Karpas-422 (cell line): ENCODE measurements around the gene KIF18B. TPM values are rescaled to one million over a fixed set of nuclear protein-coding genes. Genes with fewer than 3 reads are reported as not detected.

Experiments used
- DNase-seq: peaks from one replicate; pipeline ENCODE4 v3.0.0-alpha.2; 2015
- H2AFZ ChIP-seq: fragments of 200-600 bp; sonication (generic); 2 replicates; pipeline ENCODE4 v1.6.1; 2014; ENCODE audit warnings: antibody characterized with exemption, low read length, mixed read lengths
- H3K27ac ChIP-seq: fragments of 200-600 bp; sonication (generic); 2 replicates; pipeline ENCODE4 v1.5.1; 2014; ENCODE audit warnings: mild to moderate bottlenecking, low read length, moderate library complexity
- H3K27me3 ChIP-seq: fragments of 200-600 bp; sonication (generic); 2 replicates; pipeline ENCODE4 v1.6.1; 2014; ENCODE audit warnings: low read length, mixed read lengths
- H3K36me3 ChIP-seq: fragments of 200-600 bp; sonication (generic); 2 replicates; pipeline ENCODE4 v1.6.1; 2014; ENCODE audit warnings: low read length, mixed read lengths; ENCODE audit not compliant: insufficient read depth
- H3K4me1 ChIP-seq: fragments of 200-600 bp; sonication (generic); 2 replicates; pipeline ENCODE4 v1.6.1; 2014; ENCODE audit warnings: mild to moderate bottlenecking, low read length, mixed read lengths
- H3K4me2 ChIP-seq: fragments of 200-600 bp; sonication (generic); 2 replicates; pipeline ENCODE4 v1.6.1; 2014; ENCODE audit warnings: low read length, low read depth, mild to moderate bottlenecking; ENCODE audit not compliant: poor library complexity, severe bottlenecking
- H3K4me3 ChIP-seq: fragments of 200-600 bp; sonication (generic); 2 replicates; pipeline ENCODE4 v1.5.1; 2014; ENCODE audit warnings: mild to moderate bottlenecking, antibody characterized with exemption, low read length, mixed read lengths
- H3K79me2 ChIP-seq: fragments of 200-600 bp; sonication (generic); 2 replicates; pipeline ENCODE4 v1.6.1; 2014; ENCODE audit warnings: mild to moderate bottlenecking, low read length, mixed read lengths
- H3K9ac ChIP-seq: fragments of 200-600 bp; sonication (generic); 2 replicates; pipeline ENCODE4 v1.6.0; 2014; ENCODE audit warnings: low read length
- H3K9me2 ChIP-seq: fragments of 200-600 bp; sonication (generic), shearing (Covaris generic); replicated peaks from 2 replicates; pipeline ENCODE4 v1.6.0; 2014; ENCODE audit warnings: mild to moderate bottlenecking, low read length, moderate library complexity; ENCODE audit not compliant: insufficient read depth
- H3K9me3 ChIP-seq: fragments of 300-700, 200-600 bp; sonication (generic); 2 replicates; pipeline ENCODE4 v1.6.1; 2014; ENCODE audit warnings: low read length, mixed read lengths
- H4K20me1 ChIP-seq: fragments of 200-600 bp; sonication (generic); 2 replicates; pipeline ENCODE4 v1.6.1; 2014; ENCODE audit warnings: mild to moderate bottlenecking, antibody characterized with exemption, low read length, low read depth; ENCODE audit not compliant: insufficient read depth
- total RNA-seq: library from RNA; depleted of rRNA; stranded (reverse); fragments of >200 nt; shearing (Covaris generic); gene quantifications from 2 replicates; pipeline ENCODE4 v1.2.3, GENCODE V29; 2014; ENCODE audit warnings: low replicate concordance

KIF18B gene
- total RNA-seq, 1 experiment from 2014 or later = 8.5 TPM

- H3K9ac ChIP-seq = no peak overlapping the region
- H3K9me2 ChIP-seq = no peaks in the 10 kb centered on the region
- H3K4me3 ChIP-seq = no peak overlapping the region
- peaks cover 72% of the 10 kb centered on the region for H3K79me2 ChIP-seq
- no peaks in the 10 kb centered on the region for H3K9me3 ChIP-seq
- peaks cover 34% of the 10 kb centered on the region for H3K36me3 ChIP-seq
- no peaks in the 10 kb centered on the region for H3K4me1 ChIP-seq
- no peaks in the 10 kb centered on the region for H3K27me3 ChIP-seq
- no peak for DNase-seq
- no peak overlapping the region for H3K27ac ChIP-seq
- H4K20me1 ChIP-seq = peaks cover 31% of the 10 kb centered on the region; the same call in 1 of the 2 replicates
- H3K4me2 ChIP-seq = no peak overlapping the region
- H2AFZ ChIP-seq = no peak overlapping the region
Measured at GRCh38 chr17:44889003-44889402, 58.6 kb downstream of the KIF18B start.

- Histone ChIP-seq H4K20me1 (peaks cover 31% of the 10 kb centered on the region; the same call in 1 of the 2 replicates), H3K9me3 (no peaks in the 10 kb centered on the region), H2AFZ (no peak overlapping the region), H3K9me2 (no peaks in the 10 kb centered on the region), H3K4me2 (no peak overlapping the region), H3K36me3 (peaks cover 37% of the 10 kb centered on the region), H3K4me3 (no peak overlapping the region), H3K79me2 (peaks cover 67% of the 10 kb centered on the region), H3K9ac (no peak overlapping the region), H3K27me3 (no peaks in the 10 kb centered on the region), H3K27ac (no peak overlapping the region), H3K4me1 (no peaks in the 10 kb centered on the region)
- no peak for DNase-seq
Measured at GRCh38 chr17:44887971-44888954, 59.3 kb downstream of the KIF18B start.

- H3K9me2 ChIP-seq = no peaks in the 10 kb centered on the region
- no peak overlapping the region for H3K9ac ChIP-seq
- H3K4me3 ChIP-seq = no peak overlapping the region
- peaks cover 55% of the 10 kb centered on the region for H3K79me2 ChIP-seq
- H3K9me3 ChIP-seq = no peaks in the 10 kb centered on the region
- no peaks in the 10 kb centered on the region for H3K4me1 ChIP-seq
- H4K20me1 ChIP-seq = peaks cover 31% of the 10 kb centered on the region; the same call in 1 of the 2 replicates
- H3K27me3 ChIP-seq = no peaks in the 10 kb centered on the region
- H2AFZ ChIP-seq = no peak overlapping the region
- no peak overlapping the region for H3K27ac ChIP-seq
- peaks cover 38% of the 10 kb centered on the region for H3K36me3 ChIP-seq
- no peak overlapping the region for H3K4me2 ChIP-seq
- no peak for DNase-seq
Measured at GRCh38 chr17:44887016-44887415, 60.6 kb downstream of the KIF18B start.

- H2AFZ ChIP-seq = no peak overlapping the region
- peaks cover 31% of the 10 kb centered on the region; the same call in 1 of the 2 replicates for H4K20me1 ChIP-seq
- no peaks in the 10 kb centered on the region for H3K9me2 ChIP-seq
- no peak for DNase-seq
- no peak overlapping the region for H3K9ac ChIP-seq
- H3K27me3 ChIP-seq = no peaks in the 10 kb centered on the region
- H3K27ac ChIP-seq = no peak overlapping the region
- H3K4me1 ChIP-seq = no peaks in the 10 kb centered on the region
- H3K9me3 ChIP-seq = no peaks in the 10 kb centered on the region
- peaks cover 34% of the 10 kb centered on the region for H3K79me2 ChIP-seq
- H3K4me2 ChIP-seq = no peak overlapping the region
- H3K4me3 ChIP-seq = no peak overlapping the region
- peaks cover 48% of the 10 kb centered on the region; the same call in 1 of the 2 replicates for H3K36me3 ChIP-seq
Measured at GRCh38 chr17:44884941-44885340, 62.6 kb downstream of the KIF18B start.

GRCh38 chr17:44881145-44881544 lies 66.4 kb downstream of the KIF18B start:
- no peaks in the 10 kb centered on the region for H4K20me1 ChIP-seq
- H3K9me2 ChIP-seq = no peaks in the 10 kb centered on the region
- no peak overlapping the region for H2AFZ ChIP-seq
- no peak overlapping the region for H3K4me3 ChIP-seq
- H3K4me1 ChIP-seq = no peaks in the 10 kb centered on the region
- no peak overlapping the region for H3K27ac ChIP-seq
- peaks cover 53% of the 10 kb centered on the region; the same call in 1 of the 2 replicates for H3K36me3 ChIP-seq
- no peak for DNase-seq
- H3K9ac ChIP-seq = no peak overlapping the region
- no peaks in the 10 kb centered on the region for H3K27me3 ChIP-seq
- H3K9me3 ChIP-seq = no peaks in the 10 kb centered on the region
- H3K79me2 ChIP-seq = 0 out of 2 replicates have a peak, but pooled peaks cover 5% of the 10 kb centered on the region
- no peak overlapping the region for H3K4me2 ChIP-seq

GRCh38 chr17:44880062-44880461 lies 67.5 kb downstream of the KIF18B start:
- Histone ChIP-seq H3K4me1 (no peaks in the 10 kb centered on the region), H3K9me2 (no peaks in the 10 kb centered on the region), H4K20me1 (no peaks in the 10 kb centered on the region), H3K4me2 (no peak overlapping the region), H3K79me2 (0 out of 2 replicates have a peak, but pooled peaks cover 5% of the 10 kb centered on the region), H3K4me3 (no peak overlapping the region), H3K36me3 (peaks cover 50% of the 10 kb centered on the region; the same call in 1 of the 2 replicates), H2AFZ (no peak overlapping the region), H3K9me3 (no peaks in the 10 kb centered on the region), H3K27ac (no peak overlapping the region), H3K9ac (no peak overlapping the region), H3K27me3 (no peaks in the 10 kb centered on the region)
- no peak for DNase-seq

GRCh38 chr17:44879376-44879775 lies 68.2 kb downstream of the KIF18B start:
- Histone ChIP-seq H3K4me2 (no peak overlapping the region), H3K36me3 (peaks cover 50% of the 10 kb centered on the region; the same call in 1 of the 2 replicates), H3K9ac (no peak overlapping the region), H3K27ac (no peak overlapping the region), H3K9me3 (no peaks in the 10 kb centered on the region), H3K4me3 (no peak overlapping the region), H3K27me3 (no peaks in the 10 kb centered on the region), H3K9me2 (no peaks in the 10 kb centered on the region), H2AFZ (no peak overlapping the region), H3K79me2 (0 out of 2 replicates have a peak, but pooled peaks cover 5% of the 10 kb centered on the region), H4K20me1 (no peaks in the 10 kb centered on the region), H3K4me1 (no peaks in the 10 kb centered on the region)
- DNase-seq = no peak

GRCh38 chr17:44878627-44879221 lies 68.8 kb downstream of the KIF18B start:
- Histone ChIP-seq H3K79me2 (0 out of 2 replicates have a peak, but pooled peaks cover 5% of the 10 kb centered on the region), H3K4me3 (no peak overlapping the region), H3K4me2 (no peak overlapping the region), H3K27me3 (no peaks in the 10 kb centered on the region), H3K9me3 (no peaks in the 10 kb centered on the region), H3K36me3 (peaks cover 52% of the 10 kb centered on the region; the same call in 1 of the 2 replicates), H3K4me1 (no peaks in the 10 kb centered on the region), H3K9ac (no peak overlapping the region), H2AFZ (no peak overlapping the region), H3K27ac (no peak overlapping the region), H3K9me2 (no peaks in the 10 kb centered on the region), H4K20me1 (no peaks in the 10 kb centered on the region)
- DNase-seq = peak; percentile 65
